ENCODE data around the gene ADGRA3. TPM values are rescaled to one million over a fixed set of nuclear protein-coding genes. Genes with fewer than 3 reads are reported as not detected.

The ADGRA3 gene
- polyA plus RNA-seq, 3 donors = 0.07 TPM; not detected in 2

DNA sequence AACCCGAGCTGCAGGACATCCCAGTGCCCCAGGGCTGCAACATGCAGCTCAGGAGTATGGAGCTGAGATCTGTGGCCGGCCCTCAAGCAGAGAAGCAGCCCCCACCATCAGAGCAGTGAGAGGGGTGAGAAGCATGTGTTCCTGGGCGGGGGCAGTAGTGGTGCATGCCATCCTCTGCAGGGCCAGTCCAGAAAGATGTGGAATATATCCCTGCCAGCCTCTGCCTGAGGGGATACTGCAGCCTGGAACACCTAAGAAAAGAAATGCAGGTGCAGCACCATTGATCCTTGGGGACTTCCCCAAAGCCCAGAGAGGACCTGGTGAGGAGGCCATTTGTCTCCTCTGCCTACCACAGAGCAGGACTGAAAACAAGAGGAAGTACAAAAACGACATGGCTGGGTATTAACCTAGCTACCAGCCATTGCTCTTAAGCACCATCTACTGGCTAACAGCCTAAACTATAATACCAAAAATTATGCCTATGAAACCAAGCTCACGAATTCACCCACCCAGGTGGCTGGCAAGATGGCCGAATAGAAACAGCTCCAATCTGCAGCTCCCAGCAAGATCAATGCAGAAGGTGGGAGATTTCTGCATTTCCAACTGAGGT lies 158.8 kb downstream of the ADGRA3 start:
- no peak overlapping the region for H3K9ac ChIP-seq (ENCODE audit: insufficient read depth, low read length, poor library complexity, severe bottlenecking)
- Mint-ChIP-seq H3K27ac (no peak overlapping the region), H3K4me1 (no peaks in the 10 kb centered on the region), H3K36me3 (no peaks in the 10 kb centered on the region), H3K27me3 (ENCODE audit: low read depth in 3 of 3) (peaks cover 0 to 3% (median 2%) of the 10 kb centered on the region in 3 donors), H3K4me3 (no peak overlapping the region), H3K9me3 (peaks cover 0 to 9% (median 3%) of the 10 kb centered on the region in 7 donors)
- H4K20me1 ChIP-seq (ENCODE audit: insufficient read depth, low read length) = no peaks in the 10 kb centered on the region
- no peak overlapping the region for H3K27ac ChIP-seq (ENCODE audit: low read depth in 1 of 2, low read length in 2 of 2)
- no peak overlapping the region for H2AFZ ChIP-seq (ENCODE audit: insufficient read depth, low read depth, low read length, poor library complexity, severe bottlenecking)
- intact Hi-C loops (cut with micrococcal nuclease) = no loop called here
- no peaks in the 10 kb centered on the region for H3K27me3 ChIP-seq (ENCODE audit: control insufficient read depth in 2 of 2, insufficient read depth in 2 of 2, low read length in 2 of 2)
- no peaks in the 10 kb centered on the region for H3K79me2 ChIP-seq (ENCODE audit: insufficient read depth, low read length)
- H3K4me3 ChIP-seq (replicated peaks in 1 of 3; ENCODE audit: low read depth in 2 of 3, low read length in 3 of 3) = no peak overlapping the region
- H3K36me3 ChIP-seq (replicated peaks in 1 of 2; ENCODE audit: control insufficient read depth in 1 of 2, insufficient read depth in 2 of 2, low read length in 2 of 2) = no peaks in the 10 kb centered on the region
- H3K4me1 ChIP-seq (ENCODE audit: control insufficient read depth in 1 of 2, insufficient read depth in 2 of 2, low read length in 2 of 2) = no peaks in the 10 kb centered on the region
- WGBS (ENCODE audit: insufficient coverage) = 61% methylated on average over 3 of the region's 6 CpGs
- DNase-seq = no peak
- H3K4me2 ChIP-seq (replicated peaks; ENCODE audit: extremely low read depth, low read length, poor library complexity, severe bottlenecking) = no peak overlapping the region
- H3K9me3 ChIP-seq (replicated peaks in 1 of 2; ENCODE audit: control insufficient read depth in 1 of 2, insufficient read depth in 1 of 2, low read length in 2 of 2) = no peaks in the 10 kb centered on the region
- TF ChIP-seq, protein P1, sequence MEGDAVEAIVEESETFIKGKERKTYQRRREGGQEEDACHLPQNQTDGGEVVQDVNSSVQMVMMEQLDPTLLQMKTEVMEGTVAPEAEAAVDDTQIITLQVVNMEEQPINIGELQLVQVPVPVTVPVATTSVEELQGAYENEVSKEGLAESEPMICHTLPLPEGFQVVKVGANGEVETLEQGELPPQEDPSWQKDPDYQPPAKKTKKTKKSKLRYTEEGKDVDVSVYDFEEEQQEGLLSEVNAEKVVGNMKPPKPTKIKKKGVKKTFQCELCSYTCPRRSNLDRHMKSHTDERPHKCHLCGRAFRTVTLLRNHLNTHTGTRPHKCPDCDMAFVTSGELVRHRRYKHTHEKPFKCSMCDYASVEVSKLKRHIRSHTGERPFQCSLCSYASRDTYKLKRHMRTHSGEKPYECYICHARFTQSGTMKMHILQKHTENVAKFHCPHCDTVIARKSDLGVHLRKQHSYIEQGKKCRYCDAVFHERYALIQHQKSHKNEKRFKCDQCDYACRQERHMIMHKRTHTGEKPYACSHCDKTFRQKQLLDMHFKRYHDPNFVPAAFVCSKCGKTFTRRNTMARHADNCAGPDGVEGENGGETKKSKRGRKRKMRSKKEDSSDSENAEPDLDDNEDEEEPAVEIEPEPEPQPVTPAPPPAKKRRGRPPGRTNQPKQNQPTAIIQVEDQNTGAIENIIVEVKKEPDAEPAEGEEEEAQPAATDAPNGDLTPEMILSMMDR (IDR thresholded peaks at IDR 0.05) = no peak

DNA sequence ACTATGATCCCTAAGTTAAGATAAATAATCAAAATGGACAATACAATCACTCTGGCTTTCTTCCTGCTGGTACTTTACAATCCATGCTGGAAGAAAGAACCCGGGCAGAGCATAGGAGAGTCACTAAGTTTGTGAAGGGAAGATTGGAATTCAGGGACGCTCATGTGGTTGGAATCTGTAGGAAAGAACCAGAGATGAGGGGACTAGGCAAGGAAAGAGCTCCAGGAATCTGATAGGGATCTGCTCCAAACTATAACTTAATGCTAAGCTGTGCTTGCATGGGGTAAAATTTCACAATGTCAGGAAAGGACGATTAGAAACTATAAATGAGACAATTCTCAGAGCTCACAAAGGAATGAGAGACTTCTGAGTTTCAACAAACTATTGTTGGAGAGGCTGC lies 167.5 kb downstream of the ADGRA3 start:
- Mint-ChIP-seq H3K4me3 (no peak overlapping the region), H3K4me1 (no peaks in the 10 kb centered on the region), H3K36me3 (no peaks in the 10 kb centered on the region), H3K9me3 (peaks cover 0 to 5% (median 0%) of the 10 kb centered on the region in 7 donors), H3K27ac (no peak overlapping the region), H3K27me3 (ENCODE audit: low read depth in 3 of 3) (peaks cover 0 to 1% (median 0%) of the 10 kb centered on the region in 3 donors)
- H3K4me3 ChIP-seq (replicated peaks in 1 of 3; ENCODE audit: low read depth in 2 of 3, low read length in 3 of 3) = no peak overlapping the region
- H3K4me2 ChIP-seq (replicated peaks; ENCODE audit: extremely low read depth, low read length, poor library complexity, severe bottlenecking) = no peak overlapping the region
- no peak overlapping the region for H2AFZ ChIP-seq (ENCODE audit: insufficient read depth, low read depth, low read length, poor library complexity, severe bottlenecking)
- H3K79me2 ChIP-seq (ENCODE audit: insufficient read depth, low read length) = no peaks in the 10 kb centered on the region
- H3K4me1 ChIP-seq (ENCODE audit: control insufficient read depth in 1 of 2, insufficient read depth in 2 of 2, low read length in 2 of 2) = no peaks in the 10 kb centered on the region
- TF ChIP-seq, protein P1 (IDR thresholded peaks at IDR 0.05) = no peak
- peaks cover 0 to 5% of the 10 kb centered on the region in 2 donors for H3K9me3 ChIP-seq (replicated peaks in 1 of 2; ENCODE audit: control insufficient read depth in 1 of 2, insufficient read depth in 1 of 2, low read length in 2 of 2)
- H3K27ac ChIP-seq (ENCODE audit: low read depth in 1 of 2, low read length in 2 of 2) = no peak overlapping the region
- no peaks in the 10 kb centered on the region for H4K20me1 ChIP-seq (ENCODE audit: insufficient read depth, low read length)
- H3K9ac ChIP-seq (ENCODE audit: insufficient read depth, low read length, poor library complexity, severe bottlenecking) = no peak overlapping the region
- no peaks in the 10 kb centered on the region for H3K36me3 ChIP-seq (replicated peaks in 1 of 2; ENCODE audit: control insufficient read depth in 1 of 2, insufficient read depth in 2 of 2, low read length in 2 of 2)
- DNase-seq = no peak
- intact Hi-C loops (cut with micrococcal nuclease) = no loop called here
- H3K27me3 ChIP-seq (ENCODE audit: control insufficient read depth in 2 of 2, insufficient read depth in 2 of 2, low read length in 2 of 2) = no peaks in the 10 kb centered on the region
- 71% methylated on average over 3 of the region's 3 CpGs for WGBS (ENCODE audit: insufficient coverage)
